ENCODE data around the gene TTBK1. TPM values are rescaled to one million over a fixed set of nuclear protein-coding genes. Genes with fewer than 3 reads are reported as not detected.
A peak's percentile ranks its signal among the peaks of the same experiment; 100 is the strongest.

TTBK1 gene
- total RNA-seq, 6 donors from 2014 or later, result 0.06 to 0.20 (median 0.11) TPM; not detected in 2

DNA sequence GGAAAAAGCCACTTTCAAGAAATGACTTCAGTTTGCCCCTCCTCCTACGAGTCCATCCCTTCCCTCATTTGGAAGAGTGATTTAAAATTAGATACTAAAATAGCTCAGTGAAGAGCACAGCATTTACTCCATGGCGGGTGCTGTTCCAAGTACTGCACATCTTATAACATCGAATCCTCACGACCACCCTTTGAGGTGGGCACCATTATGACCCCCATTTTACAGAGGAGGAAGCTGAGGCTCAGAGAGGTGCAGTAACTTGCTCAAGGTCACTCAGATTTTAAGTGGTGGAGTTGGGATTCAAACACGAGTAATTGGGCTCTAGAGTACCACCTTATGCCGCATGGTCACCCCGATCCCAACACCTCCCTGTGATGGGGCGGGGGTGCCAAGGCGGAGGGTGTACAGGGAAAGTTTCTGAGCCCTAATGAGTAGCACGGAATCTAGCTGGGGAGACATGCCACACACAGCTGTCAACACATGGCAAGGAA is 25.5 kb downstream of the TTBK1 start:
- ATAC-seq (ENCODE audit: low FRiP score in 2 of 2) (no peak), DNase-seq (no peak)
- Histone ChIP-seq H3K27ac (no peak overlapping the region), H3K36me3 (no peaks in the 10 kb centered on the region), H3K4me3 (no peak overlapping the region), H3K9me3 (no peaks in the 10 kb centered on the region), H3K4me1 (peaks cover 11 to 25% (median 15%) of the 10 kb centered on the region in 4 donors), H3K27me3 (peaks cover 0 to 4% (median 0%) of the 10 kb centered on the region in 4 donors)
- no peak for TF ChIP-seq POLR2A (IDR thresholded peaks at IDR 0.05)
- TF ChIP-seq POLR2AphosphoS5 (IDR thresholded peaks at IDR 0.05), result no peak
- no peak for TF ChIP-seq CTCF (IDR thresholded peaks at IDR 0.05)
- no peak for TF ChIP-seq EP300 (IDR thresholded peaks at IDR 0.05)
- 66 to 74% methylated on average over 10 of the region's 10 CpGs for WGBS, 2 donors

- Histone ChIP-seq H3K27me3 (peaks cover 0 to 6% (median 1%) of the 10 kb centered on the region in 4 donors), H3K4me1 (peaks cover 11 to 25% (median 15%) of the 10 kb centered on the region in 4 donors), H3K36me3 (no peaks in the 10 kb centered on the region), H3K4me3 (peak overlapping the region in 3 of 4 donors; percentile 31 to 41 (median 40)), H3K9me3 (no peaks in the 10 kb centered on the region), H3K27ac (no peak overlapping the region)
- 5 to 7% methylated on average over 28 to 40 of the region's 44 CpGs for WGBS, 2 donors
- no peak for TF ChIP-seq POLR2A (IDR thresholded peaks at IDR 0.05)
- TF ChIP-seq POLR2AphosphoS5 (IDR thresholded peaks at IDR 0.05), result no peak
- no peak for TF ChIP-seq EP300 (IDR thresholded peaks at IDR 0.05)
- no peak for TF ChIP-seq CTCF (IDR thresholded peaks at IDR 0.05)
- ATAC-seq (ENCODE audit: low FRiP score in 2 of 2) (peak in 1 of 2 donors; percentile 54), DNase-seq (peak in 1 of 2 donors; percentile 88)
Measured at GRCh38 chr6:43269273-43270007, 26.2 kb downstream of the TTBK1 start.

GRCh38 chr6:43271103-43271815 is 28.0 kb downstream of the TTBK1 start:
- Histone ChIP-seq H3K4me1 (peaks cover 26 to 42% (median 29%) of the 10 kb centered on the region in 4 donors), H3K27me3 (peaks cover 0 to 22% (median 15%) of the 10 kb centered on the region in 4 donors), H3K36me3 (no peaks in the 10 kb centered on the region), H3K4me3 (no peak overlapping the region), H3K9me3 (no peaks in the 10 kb centered on the region), H3K27ac (no peak overlapping the region)
- ATAC-seq (ENCODE audit: low FRiP score in 2 of 2) (peak in 1 of 2 donors; percentile 15), DNase-seq (no peak)
- WGBS, 2 donors, result 62 to 85% methylated on average over 6 to 8 of the region's 8 CpGs
- TF ChIP-seq CTCF (IDR thresholded peaks at IDR 0.05) (no peak), POLR2A (IDR thresholded peaks at IDR 0.05) (no peak), EP300 (IDR thresholded peaks at IDR 0.05) (no peak), POLR2AphosphoS5 (IDR thresholded peaks at IDR 0.05) (no peak)

DNA sequence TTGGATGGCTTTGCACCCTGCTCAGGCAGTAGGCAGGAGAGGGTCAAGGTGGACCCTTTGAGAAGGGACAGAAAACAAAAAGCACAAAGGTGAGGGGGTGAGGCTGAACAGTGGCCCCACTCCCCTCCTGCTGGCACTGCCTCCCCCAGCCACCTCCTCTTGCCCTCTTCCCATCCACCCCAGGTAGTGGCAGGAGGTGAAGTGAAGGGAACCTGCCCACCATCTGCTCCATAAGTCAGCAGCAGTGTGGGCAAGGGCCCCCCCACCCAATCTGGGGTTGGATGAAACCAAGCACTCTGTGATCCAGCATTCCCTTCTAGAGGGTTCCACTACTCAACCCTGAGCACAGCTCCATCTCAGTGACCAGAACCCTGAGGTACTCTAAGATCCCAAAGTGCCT is 28.7 kb downstream of the TTBK1 start:
- H3K4me3 ChIP-seq, result no peak overlapping the region
- DNase-seq, result no peak
- no peaks in the 10 kb centered on the region for H3K36me3 ChIP-seq
- ATAC-seq (ENCODE audit: low FRiP score in 2 of 2), result no peak
- peaks cover 29 to 46% (median 31%) of the 10 kb centered on the region in 4 donors for H3K4me1 ChIP-seq
- peaks cover 0 to 26% (median 19%) of the 10 kb centered on the region in 4 donors for H3K27me3 ChIP-seq
- no peak overlapping the region for H3K27ac ChIP-seq
- TF ChIP-seq POLR2AphosphoS5 (IDR thresholded peaks at IDR 0.05) (no peak), CTCF (IDR thresholded peaks at IDR 0.05) (no peak), EP300 (IDR thresholded peaks at IDR 0.05) (no peak), POLR2A (IDR thresholded peaks at IDR 0.05) (no peak)
- H3K9me3 ChIP-seq, result no peaks in the 10 kb centered on the region

All from upper lobe of left lung (tissue), 6 donors.